ENCODE data around the gene GSTCD.
A peak's percentile ranks its signal among the peaks of the same experiment; 100 is the strongest.

- peak; percentile 72 for TF ChIP-seq POLR2A (IDR thresholded peaks at IDR 0.05)
- no peak for TF ChIP-seq CTCF (IDR thresholded peaks at IDR 0.05)
- TF ChIP-seq EP300 (IDR thresholded peaks at IDR 0.05) = no peak
These were observed at the start of gene GSTCD, which contains the start of gene INTS12 for GRCh38 chr4:105708181-105709080.
